PFSK-1 (cell line): ENCODE measurements around the gene BAIAP2L1.

Experiments
- FOXP2 ChIP-seq: optimal IDR thresholded peaks from 2 replicates; pipeline ENCODE3; 2011; ENCODE audit warnings: borderline replicate concordance, control low read depth, inconsistent platforms; ENCODE audit not compliant: insufficient read depth; ENCODE audit errors: extremely low read length, extremely low read depth
- POLR2AphosphoS5 ChIP-seq: IDR thresholded peaks from 2 replicates; pipeline ENCODE4 v1.6.1; 2012; ENCODE audit warnings: low read depth, mild to moderate bottlenecking, control low read depth, low read length, moderate library complexity
- SIN3A ChIP-seq: IDR thresholded peaks from 2 replicates; pipeline ENCODE4 v1.6.1; 2012; ENCODE audit warnings: mild to moderate bottlenecking, low read length, moderate library complexity, borderline replicate concordance; ENCODE audit not compliant: insufficient read depth
- TAF1 ChIP-seq: IDR thresholded peaks from 2 replicates; pipeline ENCODE4 v1.6.1; 2012; ENCODE audit warnings: low read length, control low read depth, borderline replicate concordance; ENCODE audit not compliant: insufficient read depth
- TF ChIP-seq, protein P1 (sequence below), 2 experiments: IDR thresholded peaks; 2 replicates each; pipeline versions ENCODE4 v1.6.1 to v1.8.0; 2011 to 2012; ENCODE audit warnings: low read depth in 2 of 2, low read length in 2 of 2, control low read depth in 1 of 2, inconsistent platforms in 1 of 2, mild to moderate bottlenecking in 1 of 2, moderate library complexity in 1 of 2; ENCODE audit not compliant: insufficient read depth in 1 of 2

DNA sequence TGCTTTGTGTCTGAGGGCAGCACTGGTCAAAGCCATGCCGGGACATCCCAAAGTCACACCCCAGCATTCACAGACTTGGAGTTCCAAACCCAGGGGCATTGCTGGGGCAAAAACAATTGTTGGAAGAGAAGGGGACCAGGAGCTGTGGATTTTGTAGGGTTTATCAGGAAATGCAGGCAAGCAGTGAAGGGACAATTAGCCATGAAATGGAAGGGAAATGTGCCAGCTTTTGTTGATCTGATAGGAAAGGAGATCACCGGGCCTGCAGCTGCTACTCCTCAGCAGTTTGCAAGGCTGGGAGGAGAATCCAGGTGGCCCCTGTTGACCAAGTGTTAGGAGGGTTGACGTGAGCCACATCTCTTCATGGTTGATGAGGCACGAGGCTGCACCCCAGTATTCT is 122.0 kb downstream of the BAIAP2L1 start:
- TF ChIP-seq TAF1, result no peak
- TF ChIP-seq SIN3A, result no peak
- no peak for TF ChIP-seq POLR2AphosphoS5
- TF ChIP-seq, protein P1, sequence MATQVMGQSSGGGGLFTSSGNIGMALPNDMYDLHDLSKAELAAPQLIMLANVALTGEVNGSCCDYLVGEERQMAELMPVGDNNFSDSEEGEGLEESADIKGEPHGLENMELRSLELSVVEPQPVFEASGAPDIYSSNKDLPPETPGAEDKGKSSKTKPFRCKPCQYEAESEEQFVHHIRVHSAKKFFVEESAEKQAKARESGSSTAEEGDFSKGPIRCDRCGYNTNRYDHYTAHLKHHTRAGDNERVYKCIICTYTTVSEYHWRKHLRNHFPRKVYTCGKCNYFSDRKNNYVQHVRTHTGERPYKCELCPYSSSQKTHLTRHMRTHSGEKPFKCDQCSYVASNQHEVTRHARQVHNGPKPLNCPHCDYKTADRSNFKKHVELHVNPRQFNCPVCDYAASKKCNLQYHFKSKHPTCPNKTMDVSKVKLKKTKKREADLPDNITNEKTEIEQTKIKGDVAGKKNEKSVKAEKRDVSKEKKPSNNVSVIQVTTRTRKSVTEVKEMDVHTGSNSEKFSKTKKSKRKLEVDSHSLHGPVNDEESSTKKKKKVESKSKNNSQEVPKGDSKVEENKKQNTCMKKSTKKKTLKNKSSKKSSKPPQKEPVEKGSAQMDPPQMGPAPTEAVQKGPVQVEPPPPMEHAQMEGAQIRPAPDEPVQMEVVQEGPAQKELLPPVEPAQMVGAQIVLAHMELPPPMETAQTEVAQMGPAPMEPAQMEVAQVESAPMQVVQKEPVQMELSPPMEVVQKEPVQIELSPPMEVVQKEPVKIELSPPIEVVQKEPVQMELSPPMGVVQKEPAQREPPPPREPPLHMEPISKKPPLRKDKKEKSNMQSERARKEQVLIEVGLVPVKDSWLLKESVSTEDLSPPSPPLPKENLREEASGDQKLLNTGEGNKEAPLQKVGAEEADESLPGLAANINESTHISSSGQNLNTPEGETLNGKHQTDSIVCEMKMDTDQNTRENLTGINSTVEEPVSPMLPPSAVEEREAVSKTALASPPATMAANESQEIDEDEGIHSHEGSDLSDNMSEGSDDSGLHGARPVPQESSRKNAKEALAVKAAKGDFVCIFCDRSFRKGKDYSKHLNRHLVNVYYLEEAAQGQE (IDR thresholded peaks at IDR 0.05; ENCODE audit: insufficient read depth in 1 of 2, low read depth in 2 of 2, low read length in 2 of 2), result no peak
- no peak for TF ChIP-seq FOXP2
